BLaER1 (cell line): Measurements from ENCODE around the gene FGF19.

Experiments
- H3K27ac ChIP-seq: shearing (Covaris generic); formaldehyde crosslinking; 2 replicates; pipeline ENCODE4 v1.8.1; 2022
- H3K27me3 ChIP-seq: shearing (Covaris generic); formaldehyde crosslinking; 2 replicates; pipeline ENCODE4 v1.8.1; 2022
- H3K36me3 ChIP-seq: shearing (Covaris generic); formaldehyde crosslinking; 2 replicates; pipeline ENCODE4 v1.8.1; 2022
- H3K4me1 ChIP-seq: shearing (Covaris generic); formaldehyde crosslinking; 2 replicates; pipeline ENCODE4 v1.8.1; 2022
- H3K4me2 ChIP-seq: shearing (Covaris generic); formaldehyde crosslinking; 2 replicates; pipeline ENCODE4 v1.8.1; 2022
- H3K4me3 ChIP-seq: shearing (Covaris generic); formaldehyde crosslinking; 2 replicates; pipeline ENCODE4 v1.8.1; 2022
- H3K9ac ChIP-seq: shearing (Covaris generic); formaldehyde crosslinking; 2 replicates; pipeline ENCODE4 v1.8.1; 2022
- H3K9me3 ChIP-seq: shearing (Covaris generic); formaldehyde crosslinking; 2 replicates; pipeline ENCODE4 v1.8.1; 2022
- H4K20me1 ChIP-seq: shearing (Covaris generic); formaldehyde crosslinking; 2 replicates; pipeline ENCODE4 v1.8.1; 2022
- Cebpa-rat ChIP-seq: shearing (Covaris generic); IDR thresholded peaks from 2 replicates; pipeline ENCODE4 v1.8.1; 2022

FGF19 gene

GRCh38 chr11:69665669-69666068 is 38.2 kb downstream of the FGF19 start:
- no peak overlapping the region for H3K9ac ChIP-seq
- H4K20me1 ChIP-seq, result peaks cover 82% of the 10 kb centered on the region
- H3K36me3 ChIP-seq, result peaks cover 48% of the 10 kb centered on the region
- peaks cover 80% of the 10 kb centered on the region for H3K4me1 ChIP-seq
- H3K27me3 ChIP-seq, result no peaks in the 10 kb centered on the region
- H3K4me3 ChIP-seq, result no peak overlapping the region
- H3K4me2 ChIP-seq, result no peak overlapping the region
- no peaks in the 10 kb centered on the region for H3K9me3 ChIP-seq
- no peak for TF ChIP-seq Cebpa-rat
- no peak overlapping the region for H3K27ac ChIP-seq

- Histone ChIP-seq H3K9me3 (no peaks in the 10 kb centered on the region), H3K4me1 (peaks cover 72% of the 10 kb centered on the region), H4K20me1 (peaks cover 75% of the 10 kb centered on the region), H3K4me2 (peak overlapping the region; percentile 41), H3K9ac (no peak overlapping the region), H3K36me3 (peaks cover 46% of the 10 kb centered on the region), H3K27me3 (no peaks in the 10 kb centered on the region), H3K27ac (no peak overlapping the region), H3K4me3 (no peak overlapping the region)
- TF ChIP-seq Cebpa-rat, result no peak
Measured at GRCh38 chr11:69664901-69665300, 38.9 kb downstream of the FGF19 start.

GRCh38 chr11:69664103-69664775 is 39.6 kb downstream of the FGF19 start:
- H3K9me3 ChIP-seq, result no peaks in the 10 kb centered on the region
- H3K9ac ChIP-seq, result no peak overlapping the region
- H3K36me3 ChIP-seq, result peaks cover 40% of the 10 kb centered on the region
- TF ChIP-seq Cebpa-rat, result no peak
- no peak overlapping the region for H3K4me3 ChIP-seq
- H3K27me3 ChIP-seq, result no peaks in the 10 kb centered on the region
- H3K27ac ChIP-seq, result no peak overlapping the region
- peak overlapping the region; percentile 70 for H3K4me2 ChIP-seq
- peaks cover 66% of the 10 kb centered on the region for H3K4me1 ChIP-seq
- H4K20me1 ChIP-seq, result peaks cover 68% of the 10 kb centered on the region

- no peak for TF ChIP-seq Cebpa-rat
- no peak overlapping the region for H3K4me3 ChIP-seq
- no peak overlapping the region for H3K9ac ChIP-seq
- peaks cover 37% of the 10 kb centered on the region for H3K36me3 ChIP-seq
- H3K9me3 ChIP-seq, result no peaks in the 10 kb centered on the region
- no peaks in the 10 kb centered on the region for H3K27me3 ChIP-seq
- H4K20me1 ChIP-seq, result peaks cover 62% of the 10 kb centered on the region
- H3K27ac ChIP-seq, result no peak overlapping the region
- H3K4me1 ChIP-seq, result peaks cover 56% of the 10 kb centered on the region
- peak overlapping the region; percentile 70 for H3K4me2 ChIP-seq
Measured at GRCh38 chr11:69663326-69663725, 40.5 kb downstream of the FGF19 start.

- Histone ChIP-seq H3K9me3 (no peaks in the 10 kb centered on the region), H3K27me3 (no peaks in the 10 kb centered on the region), H3K36me3 (peaks cover 36% of the 10 kb centered on the region), H3K27ac (peak overlapping the region; percentile 33; the same call in 1 of the 2 replicates), H3K4me1 (peaks cover 51% of the 10 kb centered on the region), H4K20me1 (peaks cover 57% of the 10 kb centered on the region), H3K9ac (peak overlapping the region; percentile 28; the same call in 1 of the 2 replicates), H3K4me3 (no peak overlapping the region), H3K4me2 (peak overlapping the region; percentile 70)
- TF ChIP-seq Cebpa-rat, result no peak
Measured at GRCh38 chr11:69662806-69663205, 41.0 kb downstream of the FGF19 start.

- H3K4me3 ChIP-seq, result no peak overlapping the region
- H3K4me2 ChIP-seq, result peak overlapping the region; percentile 70
- no peaks in the 10 kb centered on the region for H3K9me3 ChIP-seq
- H4K20me1 ChIP-seq, result peaks cover 51% of the 10 kb centered on the region
- H3K4me1 ChIP-seq, result peaks cover 48% of the 10 kb centered on the region
- no peaks in the 10 kb centered on the region for H3K27me3 ChIP-seq
- no peak for TF ChIP-seq Cebpa-rat
- peak overlapping the region; percentile 28; the same call in 1 of the 2 replicates for H3K9ac ChIP-seq
- H3K36me3 ChIP-seq, result peaks cover 29% of the 10 kb centered on the region
- H3K27ac ChIP-seq, result peak overlapping the region; percentile 33; the same call in 1 of the 2 replicates
Measured at GRCh38 chr11:69662021-69662698, 41.7 kb downstream of the FGF19 start.

- Histone ChIP-seq H3K4me2 (peak overlapping the region; percentile 70), H3K36me3 (peaks cover 21% of the 10 kb centered on the region; the same call in 1 of the 2 replicates), H3K9ac (no peak overlapping the region), H3K4me1 (peaks cover 48% of the 10 kb centered on the region), H4K20me1 (peaks cover 43% of the 10 kb centered on the region), H3K4me3 (no peak overlapping the region), H3K27ac (no peak overlapping the region), H3K9me3 (no peaks in the 10 kb centered on the region), H3K27me3 (no peaks in the 10 kb centered on the region)
- no peak for TF ChIP-seq Cebpa-rat
Measured at GRCh38 chr11:69661413-69661715, 42.5 kb downstream of the FGF19 start.

GRCh38 chr11:69660001-69660500 is 43.8 kb downstream of the FGF19 start:
- H3K4me3 ChIP-seq, result no peak overlapping the region
- H3K9me3 ChIP-seq, result no peaks in the 10 kb centered on the region
- H3K4me2 ChIP-seq, result no peak overlapping the region
- peaks cover 38% of the 10 kb centered on the region for H3K4me1 ChIP-seq
- no peak for TF ChIP-seq Cebpa-rat
- H3K27ac ChIP-seq, result no peak overlapping the region
- peaks cover 12% of the 10 kb centered on the region; the same call in 1 of the 2 replicates for H3K36me3 ChIP-seq
- no peak overlapping the region for H3K9ac ChIP-seq
- H3K27me3 ChIP-seq, result no peaks in the 10 kb centered on the region
- peaks cover 30% of the 10 kb centered on the region for H4K20me1 ChIP-seq

- Histone ChIP-seq H3K27ac (no peak overlapping the region), H3K4me2 (no peak overlapping the region), H3K27me3 (no peaks in the 10 kb centered on the region), H3K9ac (no peak overlapping the region), H4K20me1 (peaks cover 26% of the 10 kb centered on the region), H3K4me3 (no peak overlapping the region), H3K4me1 (peaks cover 36% of the 10 kb centered on the region), H3K9me3 (no peaks in the 10 kb centered on the region), H3K36me3 (peaks cover 9% of the 10 kb centered on the region; the same call in 1 of the 2 replicates)
- TF ChIP-seq Cebpa-rat, result no peak
Measured at GRCh38 chr11:69659591-69659990, 44.2 kb downstream of the FGF19 start.
